HG03066 (cell line): Measurements from ENCODE around the gene ZNF2.
"Not testable (repeated sequence)": the region's sequence is repeated elsewhere in the genome, so short reads cannot be mapped to it uniquely, and the experiment has no call there.

Experiments used
- ATAC-seq: cut with Tn5 transposase; IDR thresholded peaks from one replicate; pipeline ENCODE4 v1.9.1; 2021; ENCODE audit warnings: low read depth; ENCODE audit not compliant: unreplicated experiment

Gene ZNF2

DNA sequence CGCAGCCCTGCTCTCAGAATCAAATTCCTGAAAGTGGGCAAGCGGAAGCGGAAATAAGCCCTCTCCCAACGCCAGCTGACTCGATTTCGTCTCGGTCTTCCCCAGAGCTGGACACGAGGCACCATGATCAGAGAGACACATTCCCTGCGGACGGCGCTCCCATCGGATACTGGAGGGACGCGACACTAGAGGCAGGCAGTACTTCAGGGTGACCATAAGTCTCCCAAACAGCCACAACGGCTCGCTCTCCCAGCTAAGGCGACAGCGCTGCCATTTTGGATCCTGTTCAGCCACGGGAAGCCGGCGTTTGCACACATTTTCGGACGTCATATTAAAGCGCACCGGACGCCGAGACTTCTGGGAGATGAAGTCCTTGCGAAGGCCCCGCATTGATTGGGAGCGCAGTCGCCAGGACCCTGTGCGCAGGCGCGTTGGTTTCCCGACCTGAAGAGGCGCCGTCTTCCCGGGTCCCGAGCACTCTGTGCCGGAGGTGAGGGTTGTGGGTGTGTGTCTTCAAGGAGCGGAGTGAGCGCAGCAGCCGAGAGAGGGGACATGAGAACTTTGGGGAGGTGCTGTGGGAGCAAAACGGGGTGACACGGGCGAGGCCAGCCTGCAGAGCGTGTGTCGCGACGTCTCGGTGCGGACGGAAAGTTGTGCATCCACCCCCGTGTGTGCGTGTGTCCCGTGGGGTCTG is at the start of gene ZNF2:
Gene ZNF2 (plus strand): TSS at position 439 of the 694 bp plus-strand sequence. CDS start 10,418 bp downstream, outside the sequence.
- ATAC-seq, result peak; percentile 87

DNA sequence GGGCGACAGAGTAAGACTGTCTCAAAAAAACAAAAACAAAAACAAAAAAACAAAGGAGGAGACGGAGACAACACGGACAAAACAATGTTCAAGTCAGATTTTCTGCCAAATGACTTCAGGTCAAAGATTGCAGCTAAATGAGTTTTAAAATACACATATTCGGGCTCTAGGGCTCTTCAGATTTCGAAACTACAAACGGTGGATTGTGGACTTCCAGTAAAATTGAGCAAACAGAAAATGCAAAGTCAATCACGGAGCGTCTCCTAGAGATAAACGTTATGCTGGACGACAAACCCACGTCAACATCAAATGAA is 44.6 kb upstream of the ZNF2 start:
- peak; percentile 2 for ATAC-seq

DNA sequence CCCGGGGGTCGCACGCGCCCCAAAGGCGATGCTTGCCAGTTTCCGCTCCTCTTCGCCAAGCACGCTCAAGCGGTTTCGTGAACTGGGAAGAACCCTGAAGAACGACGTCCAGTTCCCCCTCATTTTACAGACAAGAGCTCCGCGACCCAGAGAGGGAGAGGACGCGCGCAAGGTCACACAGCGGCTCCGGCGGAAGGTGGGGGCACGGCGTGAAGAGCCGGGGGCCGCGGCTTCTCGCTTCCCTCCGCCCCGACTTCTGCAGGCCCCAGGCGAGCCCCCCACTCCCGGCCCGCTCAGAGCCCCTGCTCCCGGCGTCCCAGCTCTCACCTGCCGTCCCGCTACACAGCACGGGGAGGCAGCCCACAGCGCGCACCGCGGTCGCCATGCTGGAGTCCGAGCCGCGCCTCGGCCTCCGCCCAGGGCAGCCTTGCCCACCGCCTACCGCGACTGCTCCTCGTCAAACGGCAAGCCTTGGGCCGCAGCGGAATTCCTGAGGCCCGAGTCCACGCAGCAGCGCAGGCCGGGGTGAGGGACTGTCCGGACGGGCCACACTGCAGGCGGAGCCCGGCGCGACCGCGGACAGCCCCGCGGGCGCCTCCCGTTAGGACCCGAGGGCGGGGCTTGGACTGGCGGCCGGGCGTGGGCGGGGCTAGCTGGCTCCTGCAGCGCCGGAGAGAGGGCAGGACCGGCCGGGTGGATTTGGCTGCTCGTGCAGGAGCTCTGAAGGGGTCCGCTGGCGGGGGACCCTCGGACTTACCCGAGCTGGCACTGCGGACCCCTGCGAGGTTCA is 44.0 kb upstream of the ZNF2 start, which contains the start of gene MRPS5:
Gene MRPS5 (minus strand): TSS at position 402 of the 790 bp plus-strand sequence. CDS start 17 bp downstream, at position 385.
- peak; percentile 92 for ATAC-seq

DNA sequence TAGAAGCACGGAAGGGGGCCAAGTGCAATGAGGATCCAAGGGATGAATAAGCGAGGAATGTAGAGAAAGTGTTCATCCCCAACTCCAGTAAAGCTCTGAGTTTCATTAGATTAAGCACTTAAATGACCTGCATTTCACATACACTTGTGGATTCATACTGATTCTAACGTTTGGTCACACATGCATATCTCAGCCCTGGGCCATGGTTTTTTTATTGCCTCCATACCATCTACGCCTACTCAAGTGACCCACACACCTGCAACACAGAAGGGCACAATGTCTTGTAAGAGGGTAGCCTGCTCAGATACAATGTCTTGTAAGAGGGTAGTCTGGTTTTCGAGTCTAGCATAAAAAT is 43.4 kb upstream of the ZNF2 start:
- ATAC-seq, result peak; percentile 8

DNA sequence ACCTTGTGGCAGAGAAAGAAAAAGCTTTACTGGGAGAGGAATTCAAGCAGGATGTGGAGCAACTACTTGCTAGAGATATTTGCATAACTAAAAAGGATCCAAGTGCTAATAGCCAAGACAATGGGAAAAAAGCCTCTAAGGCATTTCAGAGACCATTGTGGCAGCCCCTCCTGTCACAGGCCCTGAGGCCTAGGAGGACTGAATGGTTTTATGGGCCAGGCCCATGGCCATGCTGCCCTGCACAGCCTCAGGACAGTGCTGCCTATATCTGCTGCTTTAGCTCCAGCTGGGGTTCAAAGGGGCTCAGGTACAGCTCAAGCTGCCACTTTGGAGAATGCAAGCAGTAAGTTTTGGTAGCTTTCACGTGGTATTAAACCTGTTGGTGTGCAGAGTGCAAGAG is 26.9 kb upstream of the ZNF2 start:
- ATAC-seq, result no peak

DNA sequence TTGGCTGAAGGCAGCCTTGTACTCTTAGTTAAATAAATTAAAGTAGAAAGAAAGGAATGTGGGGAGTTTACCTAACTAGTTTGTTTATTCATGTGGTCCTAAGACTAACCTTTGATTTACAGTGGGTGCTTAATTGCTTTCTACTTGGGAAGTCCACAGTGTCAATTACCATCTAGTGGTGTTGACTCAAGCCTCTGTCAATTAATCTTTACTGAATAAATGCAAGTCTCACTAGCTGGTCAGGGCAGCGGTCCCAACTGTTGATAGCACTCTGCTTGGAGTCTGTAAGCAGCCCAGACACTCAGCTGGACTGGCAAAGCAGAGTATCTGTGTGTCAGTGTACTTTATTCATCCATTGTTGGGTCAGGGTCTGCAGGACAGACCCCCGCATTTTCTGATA is 21.8 kb upstream of the ZNF2 start:
- ATAC-seq, result no peak

DNA sequence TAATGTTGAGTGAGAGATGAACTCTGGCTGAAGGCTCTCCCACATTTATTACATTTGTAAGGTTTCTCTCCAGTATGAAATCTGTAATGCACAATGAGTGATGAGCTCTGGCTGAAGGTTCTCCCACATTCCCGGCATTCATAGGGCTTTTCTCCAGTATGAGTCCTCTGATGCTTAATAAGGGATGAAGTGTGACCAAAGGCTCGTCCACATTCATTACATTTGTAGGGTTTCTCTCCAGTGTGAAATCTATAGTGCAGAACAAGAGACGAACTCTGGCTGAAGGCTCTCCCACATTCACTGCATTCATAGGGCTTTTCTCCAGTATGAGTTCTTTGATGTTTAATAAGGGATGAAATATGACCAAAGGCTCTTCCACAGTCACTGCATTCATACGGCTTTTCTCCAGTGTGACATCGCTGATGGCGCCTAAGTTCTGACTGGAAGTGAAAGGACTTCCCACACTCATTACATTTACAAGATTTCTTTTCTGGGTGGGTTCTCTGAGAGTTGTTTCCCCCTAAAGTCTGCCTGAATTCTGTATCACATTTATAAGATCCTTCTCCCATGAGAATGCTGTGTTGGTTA is 16.1 kb upstream of the ZNF2 start:
- ATAC-seq, result no peak

DNA sequence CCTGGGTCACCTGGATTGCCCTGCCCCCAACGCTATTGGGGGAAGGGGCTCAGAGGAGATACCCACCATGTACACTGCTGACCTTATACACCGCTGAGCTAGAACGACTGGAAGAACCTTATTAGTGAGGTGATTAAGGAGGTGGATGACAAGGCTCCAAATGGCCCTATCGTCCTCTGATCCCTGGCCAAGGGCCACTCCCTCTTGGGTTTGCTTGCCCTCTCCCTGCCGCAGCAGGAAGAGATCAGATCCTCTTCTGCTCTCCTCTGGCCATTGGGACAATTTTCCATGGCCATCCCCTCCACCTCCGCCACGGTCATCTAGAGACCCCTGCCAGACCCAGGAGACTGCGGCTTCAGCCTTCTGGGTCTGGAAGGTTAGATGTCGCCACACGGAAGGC is 7.2 kb upstream of the ZNF2 start:
- ATAC-seq, result no peak

DNA sequence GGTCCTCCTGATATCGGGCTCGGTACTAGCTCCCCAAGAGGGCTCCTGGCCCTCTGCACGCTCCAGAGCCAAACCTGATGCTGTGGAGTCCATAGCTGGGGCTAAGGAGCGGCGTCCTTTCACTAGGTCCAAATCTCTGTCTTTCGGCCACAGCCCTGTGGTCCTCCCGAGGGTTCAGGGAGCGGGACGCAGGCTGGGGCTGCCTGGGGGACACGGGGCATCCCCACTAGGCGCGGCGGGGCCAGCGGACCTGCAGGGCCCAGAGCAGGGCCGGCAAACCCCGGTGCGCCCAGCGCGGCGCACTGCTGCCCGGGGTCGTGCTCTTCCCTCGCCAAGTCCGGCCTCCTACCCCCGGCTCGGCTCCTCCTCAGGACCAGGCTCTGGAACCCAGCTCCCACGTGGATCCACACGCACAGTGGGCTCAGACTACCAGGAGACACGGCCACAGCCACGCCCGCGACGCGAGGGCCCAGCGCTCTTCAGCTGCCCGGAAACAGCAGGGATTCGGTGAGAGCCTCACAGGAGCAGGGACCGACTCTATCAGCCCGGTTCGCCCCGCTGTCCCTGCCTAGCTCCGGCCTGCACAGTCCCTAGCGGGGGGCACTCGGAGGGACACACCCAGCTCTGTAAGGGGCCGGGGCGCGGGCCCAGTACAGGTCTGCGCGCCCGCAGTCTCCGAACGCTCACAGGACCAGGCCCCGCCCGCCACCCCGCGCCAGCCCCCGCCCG is 6.6 kb upstream of the ZNF2 start:
- peak; percentile 37 for ATAC-seq

DNA sequence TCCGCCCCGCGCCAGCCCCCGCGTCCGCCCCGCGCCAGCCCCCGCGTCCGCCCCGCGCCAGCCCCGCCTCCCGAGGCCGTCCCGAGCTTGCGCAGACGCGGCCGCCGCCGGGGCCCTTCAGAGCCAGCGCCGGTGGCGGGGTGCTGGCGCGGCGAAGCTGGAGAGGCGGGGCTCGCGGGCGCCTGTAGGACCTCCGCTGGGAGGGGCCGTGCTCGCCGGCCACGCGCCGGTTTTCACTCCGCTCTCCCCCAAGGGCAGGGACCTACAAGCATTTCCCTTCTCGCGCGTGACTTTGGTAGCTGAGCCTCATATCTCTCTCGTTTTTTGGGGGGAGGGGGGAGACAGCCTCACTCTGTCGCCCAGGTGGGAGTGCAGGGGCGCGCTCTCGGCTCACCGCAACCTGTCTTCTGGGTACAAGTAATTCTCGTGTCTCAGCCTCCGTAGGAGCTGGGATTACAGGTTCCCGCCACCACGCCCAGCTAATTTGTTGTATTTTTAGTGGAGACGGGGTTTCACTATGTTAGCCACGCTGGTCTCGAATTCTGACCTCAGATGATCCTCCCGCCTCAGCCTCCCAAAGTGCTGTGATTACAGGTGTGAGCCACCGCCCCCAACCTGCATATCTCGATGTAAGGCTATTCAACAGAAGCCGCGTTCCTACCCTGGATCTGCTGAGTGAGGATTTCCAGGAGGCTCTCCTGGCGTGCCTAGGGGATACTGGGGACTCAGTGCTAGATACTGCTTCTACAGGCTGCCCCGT is 5.7 kb upstream of the ZNF2 start, which contains the start of gene ZNF514:
Gene ZNF514 (minus strand): TSS at position 159 of the 760 bp plus-strand sequence. CDS start 6,595 bp downstream, outside the sequence.
- ATAC-seq, result peak; percentile 90

DNA sequence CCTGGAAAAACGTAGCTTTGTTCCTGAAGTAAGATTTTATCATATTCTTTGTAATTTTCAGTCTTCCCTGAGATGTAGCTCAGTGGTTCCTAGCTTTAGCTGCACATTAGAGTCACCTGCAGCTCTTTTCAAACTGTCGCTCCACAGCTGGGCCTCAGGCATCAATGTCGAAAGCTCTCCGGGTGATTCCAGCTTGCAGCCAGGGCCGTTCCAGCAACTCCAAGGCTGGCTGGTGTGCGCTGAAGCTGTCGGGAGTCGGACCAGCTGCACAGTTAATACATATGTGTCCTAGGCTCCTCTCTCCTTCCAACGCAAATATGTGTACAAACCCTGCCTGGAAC is 609 bp upstream of the ZNF2 start:
- ATAC-seq, result peak; percentile 3

DNA sequence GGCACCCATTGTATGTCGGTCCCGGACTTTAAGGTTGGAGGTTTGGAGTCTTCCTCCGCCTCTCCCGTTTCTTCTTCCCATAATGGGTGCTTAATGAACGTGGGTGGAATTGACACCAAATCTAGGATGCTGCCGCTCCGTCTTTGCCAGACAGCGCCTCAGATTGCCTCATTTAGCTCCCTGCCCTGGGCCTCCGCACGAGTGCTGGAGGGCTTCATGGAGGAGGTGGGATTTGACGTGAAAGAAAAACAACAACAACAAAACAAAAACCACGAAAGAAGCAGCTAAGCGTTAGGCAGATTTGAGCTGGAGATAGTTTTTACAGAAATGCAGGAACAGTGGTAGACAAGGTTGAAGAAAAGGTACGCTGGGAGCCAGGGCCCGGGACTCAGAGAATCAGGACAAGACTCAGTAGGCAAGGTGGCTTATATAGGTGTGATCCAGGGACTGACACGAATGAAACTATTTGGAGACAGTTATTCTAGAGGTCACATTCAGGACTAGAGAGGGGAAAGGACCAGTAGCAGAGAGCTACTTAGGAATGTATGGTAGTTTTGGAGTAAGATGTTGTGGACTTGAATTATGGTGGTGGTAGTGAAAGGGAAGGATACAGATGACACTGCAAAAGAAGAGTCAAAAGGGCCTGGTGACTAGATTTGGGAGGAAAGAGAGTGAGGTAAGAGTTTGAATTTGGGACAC is 605 bp downstream of the ZNF2 start:
- ATAC-seq, result peak; percentile 11

DNA sequence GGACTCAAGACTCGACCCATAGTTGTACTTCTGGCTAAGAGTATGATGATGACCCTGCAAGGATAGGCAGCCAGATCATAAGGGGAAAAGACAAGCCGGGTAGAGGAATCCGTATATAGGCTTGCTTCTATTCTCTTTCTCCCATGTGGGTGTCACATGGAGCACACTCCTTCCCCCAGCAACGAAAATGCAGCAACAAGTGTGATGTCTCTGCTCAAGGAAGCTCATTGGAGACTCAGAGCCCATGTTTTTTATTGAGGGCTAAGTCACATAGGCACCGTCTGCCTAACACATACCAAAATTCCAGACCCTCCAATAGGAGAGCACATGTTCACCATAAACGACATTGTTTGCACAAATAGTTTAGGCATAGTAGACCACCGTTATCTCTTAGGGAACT is 6.3 kb downstream of the ZNF2 start:
- no peak for ATAC-seq

DNA sequence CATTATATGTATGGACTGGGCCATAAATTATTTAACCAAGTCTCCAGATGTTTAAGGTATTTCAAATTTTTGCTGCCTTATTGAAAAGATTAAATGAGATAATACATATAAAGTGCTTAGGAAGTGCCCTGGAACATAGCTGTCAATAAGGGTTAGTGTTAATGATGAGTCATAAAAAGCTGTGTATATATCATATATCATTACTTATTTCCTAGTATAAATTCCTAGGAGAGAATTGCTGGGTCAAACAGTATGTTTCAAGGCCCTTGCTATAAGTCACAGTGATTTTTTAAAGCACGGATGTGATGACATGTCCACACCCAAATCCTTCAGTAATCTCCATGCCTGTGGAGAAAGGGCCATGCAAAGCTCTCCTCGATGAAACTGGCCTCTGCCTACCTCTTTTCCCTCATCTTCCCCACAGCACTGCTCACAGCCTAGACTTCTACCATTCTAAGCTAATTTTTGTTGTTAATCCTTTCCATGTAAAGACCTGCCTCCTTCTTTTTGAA is 8.5 kb downstream of the ZNF2 start:
- ATAC-seq, result no peak

DNA sequence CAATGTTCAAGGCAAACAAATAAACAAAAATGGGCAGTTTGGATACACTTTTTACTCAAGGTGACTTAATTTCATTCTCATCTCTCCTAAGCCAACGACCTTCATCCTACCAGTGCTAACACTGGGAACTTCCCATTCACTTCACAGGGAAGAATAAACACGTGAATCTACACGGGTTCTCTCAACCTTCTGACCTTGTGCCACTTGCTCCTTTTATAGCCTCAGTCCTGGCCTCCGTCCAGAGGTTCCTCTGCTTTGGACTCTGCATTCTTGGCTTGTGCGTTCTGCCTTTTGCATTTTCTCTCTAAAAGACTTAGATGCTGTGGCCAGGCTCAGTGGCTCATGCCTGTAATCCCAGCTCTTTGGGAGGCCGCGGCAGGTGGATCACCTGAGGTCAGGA is 13.8 kb downstream of the ZNF2 start:
- ATAC-seq, result no peak

DNA sequence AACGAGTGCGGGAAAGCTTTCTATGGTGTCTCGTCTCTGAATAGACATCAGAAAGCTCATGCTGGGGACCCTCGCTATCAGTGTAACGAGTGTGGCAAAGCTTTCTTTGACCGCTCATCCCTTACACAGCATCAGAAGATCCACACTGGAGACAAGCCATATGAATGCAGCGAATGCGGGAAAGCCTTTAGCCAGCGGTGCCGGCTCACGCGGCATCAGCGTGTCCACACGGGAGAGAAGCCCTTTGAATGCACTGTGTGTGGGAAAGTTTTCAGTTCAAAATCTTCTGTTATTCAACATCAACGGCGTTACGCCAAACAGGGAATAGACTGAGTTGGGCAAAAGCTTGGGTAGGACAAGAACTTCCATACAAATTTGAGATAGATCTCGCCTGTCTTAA is 16.2 kb downstream of the ZNF2 start:
- ATAC-seq, result no peak

DNA sequence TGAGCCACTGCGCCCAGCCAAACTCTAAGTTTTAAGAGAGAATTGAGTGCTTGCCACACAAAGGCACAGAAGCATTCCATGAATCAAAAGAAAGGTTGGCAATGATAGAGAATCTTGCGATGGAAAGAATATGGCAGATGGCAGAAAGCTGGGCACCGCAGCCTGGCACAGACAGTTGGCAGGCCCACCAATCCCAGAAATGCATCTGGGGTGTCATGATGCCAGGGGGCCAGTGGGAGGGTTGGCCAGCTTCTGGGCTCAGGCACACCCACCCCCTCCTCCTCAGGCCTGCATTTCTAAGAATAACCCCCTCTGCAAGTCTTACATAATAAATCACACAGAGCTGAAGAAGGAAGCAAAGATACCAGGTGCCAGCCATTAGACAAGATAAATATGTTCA is 19.6 kb downstream of the ZNF2 start:
- ATAC-seq, result no peak

DNA sequence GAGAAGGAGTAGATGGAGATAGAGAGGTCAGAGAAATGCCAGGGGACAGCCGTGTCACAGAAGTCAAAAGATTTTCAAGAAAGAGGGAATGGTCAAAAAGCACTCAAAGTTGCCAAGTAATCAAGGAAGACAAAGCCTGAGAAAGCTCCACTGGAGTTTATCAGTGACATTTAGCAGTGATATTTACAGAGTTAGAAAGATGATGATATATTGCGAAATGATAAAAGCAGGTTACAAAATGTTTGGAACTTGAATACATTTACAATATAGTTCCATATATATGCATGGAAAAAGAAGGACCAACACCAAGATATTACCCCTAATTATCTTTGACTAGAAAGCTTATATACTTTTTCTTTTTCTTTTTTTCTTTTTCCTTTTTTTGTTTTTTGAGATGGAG is 20.4 kb downstream of the ZNF2 start:
- ATAC-seq, result no peak

DNA sequence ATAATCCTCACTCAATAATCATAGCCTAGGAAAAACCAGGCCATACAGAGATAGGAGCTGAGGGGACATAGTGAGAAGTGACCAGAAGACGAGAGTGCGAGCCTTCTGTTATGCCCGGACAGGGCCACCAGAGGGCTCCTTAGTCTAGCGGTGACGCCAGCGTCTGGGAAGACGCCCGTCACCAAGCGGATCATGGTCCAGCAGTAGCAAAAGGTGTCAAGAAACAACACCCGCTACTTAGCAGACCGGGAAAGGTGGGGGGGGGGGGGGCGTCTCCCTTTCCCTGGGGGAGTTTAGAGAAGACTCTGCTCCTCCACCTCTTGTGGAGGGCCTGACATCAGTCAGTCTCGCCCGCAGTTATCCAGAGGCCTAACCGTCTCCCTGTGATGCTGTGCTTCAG is 27.3 kb downstream of the ZNF2 start:
- ATAC-seq, result not testable (repeated sequence)

DNA sequence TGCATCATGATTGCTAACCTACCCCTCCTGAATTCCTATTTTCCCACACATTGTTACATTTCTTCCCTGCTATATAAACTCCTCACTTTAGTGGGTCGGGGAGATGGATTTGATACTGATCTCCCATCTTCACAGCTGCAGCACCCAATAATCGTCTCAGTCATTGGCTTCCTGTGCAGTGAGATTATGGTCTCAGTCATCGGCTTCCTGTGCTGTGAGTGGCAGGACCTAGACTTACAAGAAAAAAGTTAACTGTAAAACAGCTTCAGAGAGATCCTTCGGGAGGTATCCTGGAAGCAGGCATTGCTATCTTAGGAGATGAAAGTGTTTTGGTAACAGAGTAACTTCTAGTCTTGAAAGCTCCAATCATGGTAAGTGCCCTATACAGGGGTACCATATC is 38.3 kb downstream of the ZNF2 start:
- ATAC-seq, result no peak
